Activated naive CD4-positive, alpha-beta T cell treated with anti-CD3 and anti-CD28 coated beads, Interleukin-2, amount 50 U/mL, for 24 hours (primary cell): ENCODE measurements around the gene SCAF8.
A peak's percentile ranks its signal among the peaks of the same experiment; 100 is the strongest.
"Not testable (repeated sequence)": the region's sequence is repeated elsewhere in the genome, so short reads cannot be mapped to it uniquely, and the experiment has no call there.

ENCODE experiments used
- H3K27ac Mint-ChIP-seq: one replicate; pipeline ENCODE4 v1.8.0; 2021; ENCODE audit warnings: mild to moderate bottlenecking, mixed read lengths
- H3K27me3 Mint-ChIP-seq: one replicate; pipeline ENCODE4 v1.8.0; 2021; ENCODE audit warnings: mixed read lengths
- H3K36me3 Mint-ChIP-seq: one replicate; pipeline ENCODE4 v1.8.0; 2021; ENCODE audit warnings: mixed read lengths
- H3K4me1 Mint-ChIP-seq: one replicate; pipeline ENCODE4 v1.8.0; 2021; ENCODE audit warnings: mixed read lengths
- H3K4me3 Mint-ChIP-seq: one replicate; pipeline ENCODE4 v1.8.0; 2021; ENCODE audit warnings: mild to moderate bottlenecking, mixed read lengths
- H3K9me3 Mint-ChIP-seq: one replicate; pipeline ENCODE4 v1.8.0; 2021; ENCODE audit warnings: mixed read lengths

The SCAF8 gene

DNA sequence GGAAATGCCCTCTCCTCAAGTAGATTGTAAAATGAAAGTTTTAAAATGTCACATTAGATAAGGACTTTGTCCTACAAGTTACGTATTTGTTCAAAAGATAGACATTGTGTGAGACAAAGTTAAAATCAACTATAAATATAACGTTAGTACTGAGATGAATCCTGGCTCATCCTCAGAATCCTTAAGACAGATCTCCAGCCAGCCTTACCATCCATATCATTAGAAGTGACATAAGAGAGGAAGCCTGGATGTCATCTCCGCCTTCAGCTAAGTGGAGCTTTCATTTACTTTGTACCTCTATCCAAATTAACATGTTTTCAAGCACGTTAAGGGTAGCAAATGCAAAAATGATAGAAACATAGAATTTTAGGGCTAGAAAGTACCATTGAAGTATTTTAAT lies 59.1 kb downstream of the SCAF8 start:
- Mint-ChIP-seq H3K4me1 (peaks cover 35% of the 10 kb centered on the region), H3K4me3 (no peak overlapping the region), H3K36me3 (peaks cover 23% of the 10 kb centered on the region), H3K27ac (no peak overlapping the region), H3K27me3 (no peaks in the 10 kb centered on the region), H3K9me3 (no peaks in the 10 kb centered on the region)

DNA sequence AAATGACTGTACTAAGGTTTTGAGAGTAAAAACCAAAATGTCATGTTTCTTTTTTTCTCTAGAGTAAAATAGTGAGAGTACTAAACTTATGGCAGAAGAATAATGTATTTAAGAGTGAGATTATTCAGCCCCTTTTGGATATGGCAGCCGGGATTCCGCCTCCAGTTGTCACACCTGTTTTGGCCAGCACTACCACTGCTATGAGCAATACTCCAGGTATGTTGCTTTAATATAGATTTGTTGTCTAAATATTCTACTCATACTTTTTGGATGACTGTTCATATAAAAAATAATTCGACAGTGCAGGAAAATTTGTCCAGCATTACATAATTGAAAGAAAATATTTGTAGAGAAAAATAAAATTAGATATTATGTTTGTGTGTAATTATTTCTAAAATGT lies 59.5 kb downstream of the SCAF8 start:
- Mint-ChIP-seq H3K27ac (no peak overlapping the region), H3K9me3 (no peaks in the 10 kb centered on the region), H3K4me3 (no peak overlapping the region), H3K36me3 (peaks cover 26% of the 10 kb centered on the region), H3K27me3 (no peaks in the 10 kb centered on the region), H3K4me1 (peaks cover 34% of the 10 kb centered on the region)

DNA sequence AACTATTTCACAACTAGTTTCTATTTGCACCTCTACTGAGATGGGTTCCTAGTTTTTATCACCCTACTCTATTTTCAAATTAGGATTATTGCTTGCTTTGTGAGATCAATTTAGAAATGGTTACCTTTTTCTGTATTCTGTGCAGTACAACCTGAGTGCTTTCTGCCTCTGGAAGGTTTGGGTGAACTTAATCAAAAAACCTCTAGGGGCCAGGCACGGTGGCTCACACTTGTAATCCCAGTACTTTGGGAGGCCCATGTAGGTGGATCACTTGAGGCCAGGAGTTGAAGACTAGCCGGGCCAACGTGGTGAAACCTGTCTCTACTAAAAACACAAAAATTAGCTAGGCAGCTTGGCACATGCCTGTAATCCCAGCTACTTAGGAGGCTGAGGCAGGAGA lies 63.3 kb downstream of the SCAF8 start:
- Mint-ChIP-seq H3K4me3 (no peak overlapping the region), H3K4me1 (peaks cover 45% of the 10 kb centered on the region), H3K27me3 (no peaks in the 10 kb centered on the region), H3K9me3 (no peaks in the 10 kb centered on the region), H3K36me3 (peaks cover 31% of the 10 kb centered on the region), H3K27ac (peak overlapping the region; percentile 14)

DNA sequence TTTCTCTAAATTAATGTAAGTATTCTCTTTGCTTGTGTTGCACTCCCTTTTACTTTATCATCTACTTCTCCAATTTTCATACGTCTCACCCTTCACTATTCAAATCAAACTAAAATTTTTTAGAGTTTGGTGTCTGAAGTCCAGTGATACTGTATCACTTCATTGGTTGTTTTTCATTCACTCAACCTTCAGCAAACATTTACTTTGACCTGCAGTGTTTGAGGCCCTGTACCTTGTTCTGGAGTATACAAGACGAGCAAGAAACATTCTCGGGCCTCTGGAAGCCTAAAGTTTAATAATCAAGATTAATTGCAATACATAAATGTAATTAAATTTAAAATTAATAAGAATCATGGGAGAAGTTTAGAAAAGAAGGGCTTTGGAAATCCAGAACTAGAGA lies 64.6 kb downstream of the SCAF8 start:
- Mint-ChIP-seq H3K27ac (peak overlapping the region; percentile 52), H3K36me3 (peaks cover 29% of the 10 kb centered on the region), H3K9me3 (no peaks in the 10 kb centered on the region)

DNA sequence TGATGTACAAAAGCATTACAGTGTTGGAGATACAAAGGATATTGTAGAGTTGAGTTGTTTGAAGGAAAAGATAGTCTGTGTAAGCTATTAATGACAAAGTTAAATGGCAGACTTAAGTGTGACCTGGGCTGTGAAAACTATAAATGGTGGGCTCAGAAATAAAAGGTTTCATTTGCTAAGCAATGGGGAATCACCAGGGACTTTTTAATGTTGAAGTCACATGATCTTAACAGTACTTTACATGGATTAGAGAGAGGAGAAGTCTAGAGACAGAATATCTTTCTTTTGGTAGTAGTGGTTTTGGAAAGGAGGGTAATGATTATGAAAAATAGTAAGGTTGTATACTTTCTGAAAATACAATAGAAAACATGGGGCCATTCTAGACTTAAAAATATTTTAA lies 67.1 kb downstream of the SCAF8 start:
- peaks cover 39% of the 10 kb centered on the region for H3K4me1 Mint-ChIP-seq
- peak overlapping the region; percentile 37 for H3K4me3 Mint-ChIP-seq
- H3K27me3 Mint-ChIP-seq = no peaks in the 10 kb centered on the region
- H3K9me3 Mint-ChIP-seq = no peaks in the 10 kb centered on the region
- H3K27ac Mint-ChIP-seq = peak overlapping the region; percentile 95
- peaks cover 31% of the 10 kb centered on the region for H3K36me3 Mint-ChIP-seq

More for the DNA sequence above, 64.6 kb downstream of the SCAF8 start:
- Mint-ChIP-seq H3K4me1 (peaks cover 34% of the 10 kb centered on the region), H3K4me3 (no peak overlapping the region), H3K27me3 (no peaks in the 10 kb centered on the region)

DNA sequence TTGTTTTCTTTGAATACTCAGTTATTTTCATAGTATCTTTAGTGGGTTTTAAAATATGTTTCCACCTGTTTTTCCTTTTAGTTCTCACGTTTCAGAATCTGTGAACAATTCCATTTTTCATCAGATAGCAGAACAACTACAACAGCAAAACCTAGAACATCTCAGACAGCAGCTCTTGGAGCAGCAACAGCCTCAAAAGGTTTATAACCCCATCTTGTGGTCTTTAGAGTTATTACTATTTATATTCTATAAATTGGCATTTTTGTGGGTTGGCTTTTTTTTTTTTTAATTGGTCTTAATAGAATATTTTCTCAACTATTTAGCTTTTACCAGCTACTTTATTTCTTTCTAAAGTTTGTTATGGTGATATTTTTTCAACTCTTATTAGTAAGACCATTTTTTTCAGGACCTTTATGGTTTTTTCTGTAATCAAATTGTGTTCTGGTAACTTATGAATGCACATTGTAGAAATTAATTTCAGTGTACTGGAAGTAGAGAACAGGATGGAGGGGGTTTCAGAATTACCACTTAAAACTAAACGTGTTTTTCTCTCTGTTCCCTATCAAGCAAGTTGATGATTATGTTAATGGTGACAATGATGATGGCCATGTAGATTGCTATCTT lies 72.2 kb downstream of the SCAF8 start:
- Mint-ChIP-seq H3K27ac (peak overlapping the region; percentile 65), H3K27me3 (no peaks in the 10 kb centered on the region), H3K36me3 (peaks cover 24% of the 10 kb centered on the region), H3K9me3 (no peaks in the 10 kb centered on the region), H3K4me3 (no peak overlapping the region), H3K4me1 (peaks cover 12% of the 10 kb centered on the region)

DNA sequence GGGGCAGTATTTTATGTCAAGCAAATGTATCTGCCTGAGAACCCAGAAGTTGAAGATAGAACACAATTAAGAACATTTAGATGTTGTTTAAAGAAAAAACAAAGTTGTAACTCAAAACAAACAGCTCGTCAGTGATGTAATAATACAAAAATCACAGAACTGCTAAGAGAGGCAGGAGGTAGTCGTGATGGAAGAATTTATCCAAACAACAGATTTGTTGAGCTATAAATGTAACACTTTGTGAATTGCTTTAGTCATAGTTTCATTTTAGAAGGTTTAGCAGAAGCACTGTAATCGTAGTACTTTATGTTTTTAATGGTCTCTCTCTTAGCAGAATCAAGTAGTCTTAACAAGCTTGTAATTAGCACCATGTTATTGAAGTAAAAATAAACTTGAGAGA lies 73.6 kb downstream of the SCAF8 start:
- no peaks in the 10 kb centered on the region for H3K27me3 Mint-ChIP-seq
- peaks cover 35% of the 10 kb centered on the region for H3K36me3 Mint-ChIP-seq
- H3K4me3 Mint-ChIP-seq = no peak overlapping the region
- no peak overlapping the region for H3K27ac Mint-ChIP-seq
- H3K9me3 Mint-ChIP-seq = no peaks in the 10 kb centered on the region
- peaks cover 7% of the 10 kb centered on the region for H3K4me1 Mint-ChIP-seq

DNA sequence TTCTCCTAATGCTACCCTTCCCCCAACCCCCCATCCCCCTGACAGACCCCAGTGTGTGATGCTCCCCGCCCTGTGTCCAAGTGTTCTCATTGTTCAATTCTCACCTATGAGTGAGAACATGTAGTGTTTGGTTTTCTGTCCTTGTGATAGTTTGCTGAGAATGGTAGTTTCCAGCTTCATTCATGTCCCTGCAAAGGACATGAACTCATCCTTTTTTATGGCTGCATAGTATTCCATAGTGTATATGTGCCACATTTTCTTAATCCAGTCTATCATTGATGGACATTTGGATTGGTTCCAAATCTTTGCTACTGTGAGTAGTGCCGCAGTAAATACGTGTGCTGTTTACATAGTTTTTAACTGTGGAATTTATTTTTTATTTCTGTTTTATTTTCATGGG lies 78.4 kb downstream of the SCAF8 start:
- not testable (repeated sequence) for H3K9me3 Mint-ChIP-seq, H3K4me1 Mint-ChIP-seq, H3K27ac Mint-ChIP-seq, H3K27me3 Mint-ChIP-seq, H3K4me3 Mint-ChIP-seq
- peaks cover 39% of the 10 kb centered on the region for H3K36me3 Mint-ChIP-seq

DNA sequence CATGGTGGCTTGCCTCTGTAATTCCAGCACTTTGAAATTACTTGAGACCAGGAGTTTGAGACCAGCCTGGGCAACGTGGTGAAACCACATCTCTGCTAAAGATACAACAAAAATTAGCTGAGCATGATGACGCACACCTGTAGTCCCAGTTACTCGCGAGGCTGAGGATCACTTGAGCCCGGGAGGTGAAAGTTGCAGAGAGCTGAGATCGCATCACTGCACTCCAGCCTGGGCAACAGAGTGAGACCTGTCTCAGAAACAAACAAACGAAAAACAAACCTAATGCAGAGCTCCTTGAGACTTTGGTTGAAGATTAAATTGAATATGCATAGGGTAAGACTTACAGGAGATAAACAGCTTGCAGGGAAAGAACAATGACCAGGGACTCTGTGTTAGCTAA lies 80.8 kb downstream of the SCAF8 start:
- H3K4me1 Mint-ChIP-seq = peaks cover 12% of the 10 kb centered on the region
- H3K4me3 Mint-ChIP-seq = no peak overlapping the region
- no peaks in the 10 kb centered on the region for H3K27me3 Mint-ChIP-seq
- H3K27ac Mint-ChIP-seq = no peak overlapping the region
- H3K9me3 Mint-ChIP-seq = no peaks in the 10 kb centered on the region
- peaks cover 46% of the 10 kb centered on the region for H3K36me3 Mint-ChIP-seq

DNA sequence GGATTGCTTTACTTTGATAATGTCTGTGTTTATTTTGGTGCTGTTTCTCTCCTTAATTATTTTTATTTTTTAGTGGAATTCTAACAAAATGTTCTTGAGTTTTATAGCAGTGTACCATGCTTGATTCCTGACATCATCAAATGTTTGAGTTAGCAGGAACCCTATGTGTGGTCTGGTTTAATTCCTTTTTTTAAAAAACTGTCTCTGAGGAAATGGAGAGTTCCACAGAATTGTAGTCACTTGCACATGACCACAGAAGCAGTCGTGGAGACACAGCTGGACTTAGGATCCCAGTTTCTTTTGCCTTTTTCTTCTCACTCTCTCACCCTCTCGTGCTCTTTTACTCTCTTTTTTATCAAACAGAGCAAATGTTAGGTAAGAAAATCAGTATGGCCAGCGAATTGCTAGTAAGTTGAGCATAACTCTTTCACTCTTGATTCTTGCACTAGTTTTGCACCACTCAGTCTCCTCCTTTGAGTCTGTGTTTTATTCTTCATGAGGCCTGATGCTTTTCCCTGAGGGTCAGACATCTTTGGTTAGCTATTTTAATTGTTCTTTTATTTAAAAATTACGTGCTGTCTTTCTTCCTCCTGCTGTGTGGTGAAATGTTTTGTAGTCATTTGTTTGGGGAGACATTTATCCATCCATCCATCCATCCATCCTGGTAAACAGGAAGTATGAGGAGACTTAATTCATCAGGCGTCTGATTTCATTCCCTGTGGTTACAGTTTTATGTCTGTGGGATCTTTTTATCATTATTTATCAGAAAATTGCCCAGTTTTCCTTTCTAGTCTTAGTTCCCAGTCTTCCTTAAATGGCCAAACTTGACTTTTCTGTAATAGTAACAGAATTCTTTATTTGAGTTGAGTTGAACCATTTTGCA lies 83.0 kb downstream of the SCAF8 start:
- no peaks in the 10 kb centered on the region for H3K9me3 Mint-ChIP-seq
- no peak overlapping the region for H3K4me3 Mint-ChIP-seq
- peaks cover 19% of the 10 kb centered on the region for H3K4me1 Mint-ChIP-seq
- no peak overlapping the region for H3K27ac Mint-ChIP-seq
- H3K27me3 Mint-ChIP-seq = no peaks in the 10 kb centered on the region
- peaks cover 42% of the 10 kb centered on the region for H3K36me3 Mint-ChIP-seq

DNA sequence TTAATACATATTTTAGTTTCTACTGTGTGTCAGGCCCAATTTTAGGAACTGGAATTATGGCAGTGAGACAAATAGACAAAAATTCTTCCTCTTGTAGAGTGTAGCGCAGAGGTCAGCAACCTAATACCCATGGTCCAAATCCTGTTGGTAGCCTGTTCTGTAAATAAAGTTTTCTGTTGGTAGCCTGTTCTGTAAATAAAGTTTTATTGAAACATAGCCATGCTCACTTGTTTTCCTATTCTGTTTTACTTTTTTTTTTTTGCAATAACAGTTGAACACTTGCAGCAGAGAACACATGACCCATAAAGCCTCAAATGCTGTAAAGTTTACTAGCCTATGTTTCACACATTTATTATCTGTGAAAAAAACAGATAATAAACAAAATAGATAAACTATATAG lies 87.9 kb downstream of the SCAF8 start:
- peaks cover 47% of the 10 kb centered on the region for H3K36me3 Mint-ChIP-seq
- H3K4me1 Mint-ChIP-seq = peaks cover 38% of the 10 kb centered on the region
- H3K9me3 Mint-ChIP-seq = no peaks in the 10 kb centered on the region
- H3K27ac Mint-ChIP-seq = no peak overlapping the region
- H3K4me3 Mint-ChIP-seq = no peak overlapping the region
- H3K27me3 Mint-ChIP-seq = no peaks in the 10 kb centered on the region

DNA sequence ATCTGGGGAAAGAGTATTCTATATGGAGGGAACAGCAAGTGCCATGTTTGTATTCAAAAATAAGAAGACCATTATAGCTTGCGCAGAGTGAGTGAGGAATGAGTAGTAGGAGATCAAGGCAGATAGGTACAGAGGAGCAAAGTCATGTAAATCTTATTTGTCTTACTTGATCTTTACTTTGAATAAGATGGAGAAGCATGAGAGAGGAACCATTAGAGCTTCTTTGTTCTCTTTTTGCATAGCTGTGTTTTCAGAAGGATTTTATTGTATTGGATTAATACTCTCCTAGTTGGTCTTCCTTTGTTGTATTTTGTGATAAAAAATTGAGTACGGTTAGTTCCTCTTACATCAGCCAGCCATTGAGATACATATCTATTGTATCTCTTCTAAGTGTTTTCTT lies 88.4 kb downstream of the SCAF8 start:
- Mint-ChIP-seq H3K4me3 (no peak overlapping the region), H3K36me3 (peaks cover 42% of the 10 kb centered on the region), H3K9me3 (no peaks in the 10 kb centered on the region), H3K27ac (peak overlapping the region; percentile 73), H3K4me1 (peaks cover 33% of the 10 kb centered on the region), H3K27me3 (no peaks in the 10 kb centered on the region)

DNA sequence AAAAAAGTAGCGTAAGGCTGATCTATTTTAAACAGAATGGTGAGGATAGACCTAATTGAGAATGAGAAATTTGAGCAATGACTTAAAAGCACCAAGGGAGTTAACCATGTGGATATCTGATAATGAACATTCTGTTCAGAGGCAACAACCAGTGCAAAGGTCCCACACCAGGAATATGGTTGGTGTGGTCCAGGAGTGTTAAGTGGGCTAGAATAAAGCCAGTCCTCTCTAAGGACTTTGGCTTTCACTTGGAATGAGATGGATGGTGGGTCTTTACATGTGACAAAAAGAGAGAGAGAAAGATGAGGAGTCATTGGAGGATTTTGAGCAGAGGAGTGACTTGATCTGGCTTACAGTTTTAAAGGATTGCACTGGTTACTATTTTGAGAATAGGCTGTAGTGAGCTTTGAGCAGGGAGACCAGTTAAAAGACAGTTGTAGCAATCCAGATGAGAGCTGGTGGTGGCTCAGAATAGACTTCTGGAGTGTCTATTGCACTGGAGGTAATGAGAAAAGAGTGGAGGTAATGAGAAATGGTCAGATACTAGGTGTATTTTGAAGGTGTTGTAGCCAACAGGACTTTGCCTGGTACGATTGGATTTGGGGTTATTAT lies 89.8 kb downstream of the SCAF8 start:
- H3K36me3 Mint-ChIP-seq = peaks cover 43% of the 10 kb centered on the region
- no peaks in the 10 kb centered on the region for H3K9me3 Mint-ChIP-seq
- H3K4me1 Mint-ChIP-seq = peaks cover 28% of the 10 kb centered on the region
- H3K27me3 Mint-ChIP-seq = no peaks in the 10 kb centered on the region
- no peak overlapping the region for H3K4me3 Mint-ChIP-seq
- peak overlapping the region; percentile 25 for H3K27ac Mint-ChIP-seq

DNA sequence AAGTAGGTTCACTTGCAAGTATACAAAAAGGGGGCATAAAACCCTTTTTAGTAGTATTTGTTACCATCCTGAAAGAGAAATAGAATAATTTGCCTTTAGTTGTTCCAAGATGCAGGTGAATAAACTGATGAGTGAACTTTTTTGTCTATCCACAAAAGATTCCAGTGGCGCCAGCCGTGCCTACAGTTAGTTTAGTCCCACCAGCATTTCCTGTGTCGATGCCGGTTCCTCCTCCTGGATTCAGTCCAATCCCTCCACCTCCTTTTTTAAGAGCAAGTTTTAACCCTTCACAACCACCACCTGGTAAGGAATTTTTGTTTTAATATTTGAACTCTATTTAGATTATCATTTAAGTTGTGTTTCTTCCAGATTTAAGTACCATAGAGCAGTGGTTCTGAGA lies 90.9 kb downstream of the SCAF8 start:
- Mint-ChIP-seq H3K27ac (no peak overlapping the region), H3K36me3 (peaks cover 39% of the 10 kb centered on the region), H3K27me3 (no peaks in the 10 kb centered on the region), H3K9me3 (no peaks in the 10 kb centered on the region), H3K4me3 (no peak overlapping the region), H3K4me1 (peaks cover 33% of the 10 kb centered on the region)

DNA sequence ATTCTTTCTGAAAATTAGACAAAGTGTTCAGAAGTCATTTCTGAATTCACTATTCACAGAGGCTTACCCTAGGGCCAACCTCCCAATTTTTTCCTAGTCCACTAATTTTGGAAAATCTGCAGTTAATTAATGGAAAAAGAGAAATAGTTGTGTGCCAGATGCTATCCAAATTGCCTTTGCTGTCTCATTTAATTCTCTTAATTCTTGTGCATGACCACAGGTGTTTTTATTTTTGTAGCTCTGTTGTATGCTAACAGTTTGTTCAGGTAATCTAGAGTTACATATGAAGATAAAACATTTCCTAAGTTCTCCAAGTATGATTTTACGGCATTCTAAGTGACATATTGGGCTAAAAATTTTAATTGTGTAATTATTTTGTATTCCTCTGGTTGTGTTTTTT lies 96.8 kb downstream of the SCAF8 start:
- Mint-ChIP-seq H3K27ac (no peak overlapping the region), H3K36me3 (peaks cover 22% of the 10 kb centered on the region), H3K4me1 (peaks cover 32% of the 10 kb centered on the region), H3K4me3 (no peak overlapping the region), H3K9me3 (no peaks in the 10 kb centered on the region), H3K27me3 (no peaks in the 10 kb centered on the region)

DNA sequence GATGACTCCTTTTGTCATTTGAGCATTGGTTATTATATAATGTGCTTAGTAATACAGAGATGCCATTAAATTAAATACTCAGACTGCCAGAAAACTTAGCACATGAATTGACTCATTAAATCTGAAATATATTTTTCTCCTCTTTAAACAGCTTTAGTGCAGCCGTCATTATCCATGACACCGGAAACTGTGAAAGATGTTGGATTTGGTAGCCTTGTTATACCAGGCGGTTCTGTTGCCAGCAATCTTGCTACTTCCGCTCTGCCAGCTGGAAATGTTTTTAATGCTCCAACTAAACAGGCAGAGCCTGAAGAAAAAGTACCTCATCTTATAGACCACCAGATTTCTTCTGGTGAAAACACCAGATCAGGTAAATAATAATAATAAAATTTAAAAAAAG lies 97.6 kb downstream of the SCAF8 start:
- Mint-ChIP-seq H3K27ac (no peak overlapping the region), H3K4me3 (no peak overlapping the region), H3K9me3 (no peaks in the 10 kb centered on the region), H3K27me3 (no peaks in the 10 kb centered on the region), H3K36me3 (peaks cover 22% of the 10 kb centered on the region), H3K4me1 (peaks cover 39% of the 10 kb centered on the region)
